Thyroid gland (tissue), 4 donors: ENCODE data around the gene DNAJC21.

ENCODE experiments used
- CTCF ChIP-seq, 6 experiments: fragments of 200-600 bp in 3 of 6; fragments of 450-650 bp in 3 of 6; sonication (generic) in 3 of 6; IDR thresholded peaks; one replicate each; pipeline ENCODE4 v1.5.1; 2016 to 2019; ENCODE audit warnings: antibody characterized with exemption in 6 of 6, mild to moderate bottlenecking in 2 of 6, inconsistent platforms in 1 of 6, moderate library complexity in 1 of 6
- POLR2A ChIP-seq, 2 donors: fragments of 450-650 bp; IDR thresholded peaks; one replicate each; pipeline ENCODE4 v1.6.1; 2017; ENCODE audit warnings: antibody characterized with exemption in 2 of 2, mild to moderate bottlenecking in 2 of 2, moderate library complexity in 1 of 2

GRCh38 chr5:34892414-34892813 lies 36.9 kb upstream of the DNAJC21 start:
- TF ChIP-seq POLR2A (IDR thresholded peaks at IDR 0.05) (no peak), CTCF (IDR thresholded peaks at IDR 0.05) (no peak)
